Stimulated activated naive B cell treated with anti-CD40 and anti-IgM and Interleukin-4, amounts not matched to agents 10 μg/mL and 1 μg/mL and 100 μg/mL, for 72 hours (primary cell): ENCODE data around the gene GPD1.
A peak's percentile ranks its signal among the peaks of the same experiment; 100 is the strongest.

ENCODE experiments used
- ATAC-seq, 2 donors: fragments of 150-1000 bp; cut with Tn5 transposase; replicated peaks; 2 replicates each; pipeline ENCODE4 v1.10.0; 2021; ENCODE audit warnings: moderate library complexity in 1 of 2
- DNase-seq: peaks from one replicate; pipeline ENCODE4 v3.0.0; 2021
- H3K27ac Mint-ChIP-seq: one replicate; pipeline ENCODE4 v1.8.0; 2022; ENCODE audit warnings: mild to moderate bottlenecking, mixed read lengths
- H3K27me3 Mint-ChIP-seq, 2 donors: one replicate each; pipeline ENCODE4 v1.8.0; 2022; ENCODE audit warnings: mixed read lengths in 2 of 2
- H3K36me3 Mint-ChIP-seq, 2 donors: one replicate each; pipeline ENCODE4 v1.8.0; 2022; ENCODE audit warnings: mixed read lengths in 2 of 2, mild to moderate bottlenecking in 1 of 2
- H3K4me1 Mint-ChIP-seq, 2 donors: one replicate each; pipeline ENCODE4 v1.8.0; 2022; ENCODE audit warnings: mixed read lengths in 2 of 2, mild to moderate bottlenecking in 1 of 2
- H3K4me3 Mint-ChIP-seq, 2 donors: one replicate each; pipeline ENCODE4 v1.8.0; 2022; ENCODE audit warnings: mild to moderate bottlenecking in 2 of 2, mixed read lengths in 2 of 2, moderate library complexity in 1 of 2
- H3K9me3 Mint-ChIP-seq, 2 donors: one replicate each; pipeline ENCODE4 v1.8.0; 2022; ENCODE audit warnings: mixed read lengths in 2 of 2, mild to moderate bottlenecking in 1 of 2

The GPD1 gene

GRCh38 chr12:50103767-50104321, at the start of gene GPD1:
Gene GPD1, plus strand, starts transcription at chr12:50104008. Its CDS starts 43 bp downstream, at chr12:50104051.
- peaks cover 28 to 37% of the 10 kb centered on the region in 2 donors for H3K4me1 Mint-ChIP-seq
- no peaks in the 10 kb centered on the region for H3K9me3 Mint-ChIP-seq
- ATAC-seq (peak; percentile 48 to 54), DNase-seq (no peak)
- peaks cover 43 to 69% of the 10 kb centered on the region in 2 donors for H3K36me3 Mint-ChIP-seq
- H3K4me3 Mint-ChIP-seq = peak within 1 kb of the TSS in 1 of 2 donors; percentile 18
- H3K27ac Mint-ChIP-seq = peak within 1 kb of the TSS; percentile 60
- H3K27me3 Mint-ChIP-seq = no peaks in the 10 kb centered on the region

GRCh38 chr12:50055831-50056638, 47.8 kb upstream of the GPD1 start:
- Mint-ChIP-seq H3K27ac (no peak overlapping the region), H3K4me1 (peaks cover 19 to 23% of the 10 kb centered on the region in 2 donors), H3K4me3 (peak overlapping the region; percentile 17 to 51), H3K27me3 (peaks cover 66 to 72% of the 10 kb centered on the region in 2 donors), H3K36me3 (no peaks in the 10 kb centered on the region), H3K9me3 (no peaks in the 10 kb centered on the region)
- ATAC-seq (peak; percentile 58 to 66), DNase-seq (no peak)

GRCh38 chr12:50056639-50056976, 47.2 kb upstream of the GPD1 start:
- H3K36me3 Mint-ChIP-seq = no peaks in the 10 kb centered on the region
- H3K9me3 Mint-ChIP-seq = no peaks in the 10 kb centered on the region
- no peak for DNase-seq
- no peak overlapping the region for H3K27ac Mint-ChIP-seq
- H3K4me3 Mint-ChIP-seq = peak overlapping the region; percentile 88 to 90
- peaks cover 19 to 23% of the 10 kb centered on the region in 2 donors for H3K4me1 Mint-ChIP-seq
- peak in 1 of 2 donors; percentile 0 for ATAC-seq
- peaks cover 66 to 72% of the 10 kb centered on the region in 2 donors for H3K27me3 Mint-ChIP-seq

GRCh38 chr12:50057000-50057841, 46.6 kb upstream of the GPD1 start, which contains the start of gene ASIC1:
Gene ASIC1, plus strand, starts transcription at chr12:50057596. Its CDS starts 1,171 bp downstream, at chr12:50058767.
- peak within 1 kb of the TSS; percentile 63 for H3K27ac Mint-ChIP-seq
- H3K9me3 Mint-ChIP-seq = no peaks in the 10 kb centered on the region
- peak within 1 kb of the TSS; percentile 88 to 90 for H3K4me3 Mint-ChIP-seq
- peaks cover 19 to 23% of the 10 kb centered on the region in 2 donors for H3K4me1 Mint-ChIP-seq
- peaks cover 65 to 71% of the 10 kb centered on the region in 2 donors for H3K27me3 Mint-ChIP-seq
- DNase-seq = no peak
- no peaks in the 10 kb centered on the region for H3K36me3 Mint-ChIP-seq
- ATAC-seq = peak; percentile 67 to 71

GRCh38 chr12:50057896-50058670, 45.7 kb upstream of the GPD1 start:
- Mint-ChIP-seq H3K9me3 (no peaks in the 10 kb centered on the region), H3K4me1 (peaks cover 19 to 23% of the 10 kb centered on the region in 2 donors), H3K36me3 (no peaks in the 10 kb centered on the region), H3K27me3 (peaks cover 64 to 67% of the 10 kb centered on the region in 2 donors), H3K4me3 (peak overlapping the region; percentile 57 to 68), H3K27ac (no peak overlapping the region)
- no peak for ATAC-seq
- DNase-seq = no peak

GRCh38 chr12:50058743-50059312, 45.0 kb upstream of the GPD1 start:
- H3K4me3 Mint-ChIP-seq = no peak overlapping the region
- peaks cover 69% of the 10 kb centered on the region in 2 donors for H3K27me3 Mint-ChIP-seq
- no peak for DNase-seq
- no peaks in the 10 kb centered on the region for H3K9me3 Mint-ChIP-seq
- H3K36me3 Mint-ChIP-seq = no peaks in the 10 kb centered on the region
- H3K27ac Mint-ChIP-seq = no peak overlapping the region
- ATAC-seq = no peak
- H3K4me1 Mint-ChIP-seq = peaks cover 19 to 21% of the 10 kb centered on the region in 2 donors

GRCh38 chr12:50059440-50060119, 44.2 kb upstream of the GPD1 start:
- Mint-ChIP-seq H3K27me3 (peaks cover 69 to 74% of the 10 kb centered on the region in 2 donors), H3K36me3 (no peaks in the 10 kb centered on the region), H3K27ac (no peak overlapping the region), H3K4me1 (peaks cover 19 to 21% of the 10 kb centered on the region in 2 donors), H3K4me3 (no peak overlapping the region), H3K9me3 (no peaks in the 10 kb centered on the region)
- peak in 1 of 2 donors; percentile 12 for ATAC-seq
- DNase-seq = no peak

GRCh38 chr12:50060120-50060468, 43.7 kb upstream of the GPD1 start:
- peaks cover 69 to 75% of the 10 kb centered on the region in 2 donors for H3K27me3 Mint-ChIP-seq
- H3K36me3 Mint-ChIP-seq = no peaks in the 10 kb centered on the region
- H3K27ac Mint-ChIP-seq = no peak overlapping the region
- ATAC-seq (no peak), DNase-seq (no peak)
- no peaks in the 10 kb centered on the region for H3K9me3 Mint-ChIP-seq
- no peak overlapping the region for H3K4me3 Mint-ChIP-seq
- H3K4me1 Mint-ChIP-seq = peaks cover 19 to 21% of the 10 kb centered on the region in 2 donors

GRCh38 chr12:50061171-50061570, 42.6 kb upstream of the GPD1 start:
- DNase-seq (no peak), ATAC-seq (no peak)
- no peaks in the 10 kb centered on the region for H3K9me3 Mint-ChIP-seq
- no peak overlapping the region for H3K4me3 Mint-ChIP-seq
- peaks cover 12 to 14% of the 10 kb centered on the region in 2 donors for H3K4me1 Mint-ChIP-seq
- H3K36me3 Mint-ChIP-seq = no peaks in the 10 kb centered on the region
- H3K27me3 Mint-ChIP-seq = peaks cover 61 to 68% of the 10 kb centered on the region in 2 donors
- no peak overlapping the region for H3K27ac Mint-ChIP-seq

- H3K9me3 Mint-ChIP-seq = no peaks in the 10 kb centered on the region
- no peaks in the 10 kb centered on the region for H3K36me3 Mint-ChIP-seq
- H3K27ac Mint-ChIP-seq = no peak overlapping the region
- no peak for DNase-seq
- no peak overlapping the region for H3K4me3 Mint-ChIP-seq
- peaks cover 52 to 58% of the 10 kb centered on the region in 2 donors for H3K27me3 Mint-ChIP-seq
- ATAC-seq = no peak
- peaks cover 3 to 6% of the 10 kb centered on the region in 2 donors for H3K4me1 Mint-ChIP-seq
These were observed 41.7 kb upstream of the GPD1 start for GRCh38 chr12:50061946-50062686.

- Mint-ChIP-seq H3K9me3 (no peaks in the 10 kb centered on the region), H3K4me1 (peaks cover 0 to 5% of the 10 kb centered on the region in 2 donors), H3K27me3 (peaks cover 48 to 56% of the 10 kb centered on the region in 2 donors), H3K27ac (no peak overlapping the region), H3K4me3 (no peak overlapping the region), H3K36me3 (no peaks in the 10 kb centered on the region)
- ATAC-seq = no peak
- DNase-seq = no peak
These were observed 40.9 kb upstream of the GPD1 start for GRCh38 chr12:50062728-50063460.

- H3K9me3 Mint-ChIP-seq = no peaks in the 10 kb centered on the region
- H3K27ac Mint-ChIP-seq = no peak overlapping the region
- peaks cover 22 to 29% of the 10 kb centered on the region in 2 donors for H3K27me3 Mint-ChIP-seq
- H3K36me3 Mint-ChIP-seq = no peaks in the 10 kb centered on the region
- ATAC-seq (no peak), DNase-seq (no peak)
- peaks cover 0 to 7% of the 10 kb centered on the region in 2 donors for H3K4me1 Mint-ChIP-seq
- H3K4me3 Mint-ChIP-seq = no peak overlapping the region
These were observed 38.0 kb upstream of the GPD1 start for GRCh38 chr12:50065726-50066310.
